Stimulated activated CD4-positive, alpha-beta T cell treated with anti-CD3 and anti-CD28 coated beads, Interleukin-1b, Interleukin-23, amount 100 ng/mL, for 24 hours (primary cell): Measurements from ENCODE around the gene ADAMTS17.
A peak's percentile ranks its signal among the peaks of the same experiment; 100 is the strongest.

ENCODE experiments used
- DNase-seq, 4 experiments: peaks; one replicate each; pipeline ENCODE4 v3.0.0-alpha.2; 2020; ENCODE audit warnings: low read depth in 4 of 4, low spot score in 1 of 4

The ADAMTS17 gene

GRCh38 chr15:99962006-99962561 is 379.7 kb downstream of the ADAMTS17 start:
- DNase-seq, result no peak

GRCh38 chr15:99961011-99961441 is 380.7 kb downstream of the ADAMTS17 start:
- no peak for DNase-seq

DNA sequence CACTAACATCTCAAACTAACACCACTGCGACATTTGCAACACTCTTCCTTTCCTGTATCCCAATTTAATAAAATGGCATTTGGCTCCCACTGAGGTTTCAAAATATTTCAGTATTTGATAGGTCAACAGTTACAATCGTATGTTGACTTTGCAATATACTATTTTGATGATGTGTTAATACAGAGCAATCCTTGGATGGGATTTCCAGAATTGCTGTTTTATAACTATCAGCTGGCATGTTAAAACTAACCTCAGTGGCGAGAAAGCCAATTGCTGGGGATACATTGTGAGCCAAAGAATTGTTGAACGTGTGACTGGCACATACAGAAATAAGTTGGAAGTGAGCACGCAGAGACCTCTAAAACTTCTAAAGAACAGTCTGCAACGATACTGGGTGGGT is 382.4 kb downstream of the ADAMTS17 start:
- DNase-seq, result no peak

GRCh38 chr15:99958426-99959097 is 383.2 kb downstream of the ADAMTS17 start:
- no peak for DNase-seq

DNA sequence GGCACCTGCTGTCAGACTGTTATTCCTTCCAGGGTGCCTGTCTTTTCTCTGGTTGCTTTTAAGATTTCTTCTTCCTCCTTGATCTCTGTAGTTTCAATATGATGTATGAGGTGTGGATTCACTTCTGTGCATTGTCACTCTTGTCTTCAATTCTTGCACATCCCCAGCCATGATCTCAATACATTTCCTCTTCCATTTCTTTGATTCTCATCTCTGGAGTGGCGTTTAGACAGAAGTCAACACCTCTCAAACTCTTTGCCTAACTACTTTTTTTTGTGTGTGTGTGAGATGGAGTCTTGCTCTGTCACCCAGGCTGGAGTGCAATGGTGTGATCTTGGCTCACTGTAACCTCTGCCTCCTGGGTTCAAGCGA is 384.1 kb downstream of the ADAMTS17 start:
- DNase-seq, result no peak

- no peak for DNase-seq
Measured at GRCh38 chr15:99956820-99957641, 384.7 kb downstream of the ADAMTS17 start.

GRCh38 chr15:99956022-99956775 is 385.6 kb downstream of the ADAMTS17 start:
- DNase-seq, result no peak

DNA sequence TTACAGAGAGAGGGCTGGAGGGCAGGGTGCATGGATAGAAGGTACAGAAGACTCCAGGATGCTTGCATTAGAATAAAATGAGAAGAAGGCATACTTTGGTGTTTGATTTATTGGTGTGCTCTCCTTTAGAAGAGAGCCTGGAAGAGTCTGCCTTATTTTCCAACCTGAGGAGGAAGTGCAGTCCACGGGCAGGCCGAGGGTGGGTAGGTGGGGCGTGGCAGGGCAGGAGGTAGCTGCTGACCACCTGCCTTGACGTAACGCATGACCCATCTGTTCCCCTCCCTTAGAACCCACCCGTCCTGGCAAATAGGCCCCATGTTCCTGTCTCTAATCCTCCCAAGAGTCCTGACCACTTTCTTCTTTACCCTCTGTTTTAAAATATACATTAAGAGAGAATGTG is 386.2 kb downstream of the ADAMTS17 start:
- DNase-seq, result no peak

DNA sequence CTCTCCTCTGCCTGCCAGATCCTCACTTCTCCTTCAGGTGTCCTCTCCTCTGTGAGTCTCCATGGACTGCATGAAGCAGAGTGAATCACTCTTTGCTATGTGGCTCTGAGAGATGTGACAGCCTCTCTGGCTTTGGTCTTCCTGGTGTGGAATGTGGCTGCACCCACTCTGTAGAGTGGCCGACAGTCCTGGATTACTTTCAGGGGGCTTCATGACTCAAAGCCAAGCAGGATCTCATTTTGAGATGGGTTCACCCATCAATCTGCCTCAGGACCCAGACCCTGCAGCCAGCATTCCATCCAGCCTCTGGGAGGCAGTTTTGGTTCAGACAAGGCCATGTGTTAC is 386.6 kb downstream of the ADAMTS17 start:
- DNase-seq, result no peak

GRCh38 chr15:99954361-99955180 is 387.2 kb downstream of the ADAMTS17 start:
- DNase-seq, result no peak

DNA sequence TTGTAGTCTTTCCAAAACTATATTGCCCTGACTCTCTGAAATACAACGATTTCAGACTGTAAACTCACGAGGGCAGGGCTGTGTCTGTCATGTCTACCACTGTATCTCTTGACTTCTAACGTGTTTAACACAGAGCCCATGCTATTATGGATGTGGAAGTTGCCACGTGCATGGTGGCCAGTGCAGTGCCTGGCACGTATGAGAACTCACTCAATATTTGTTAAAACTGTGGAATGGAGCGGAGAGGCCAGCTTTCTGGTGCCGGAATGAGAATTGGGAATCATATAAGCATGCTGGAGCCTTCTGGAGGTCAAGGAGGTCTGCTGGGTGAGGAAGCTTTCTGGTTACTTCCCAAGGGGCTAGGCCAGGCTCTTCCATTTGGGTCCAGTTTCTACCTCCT is 387.9 kb downstream of the ADAMTS17 start:
- DNase-seq, result no peak

- no peak for DNase-seq
Measured at GRCh38 chr15:99951511-99951910, 390.3 kb downstream of the ADAMTS17 start.

- no peak for DNase-seq
Measured at GRCh38 chr15:99944131-99944530, 397.6 kb downstream of the ADAMTS17 start.

- no peak for DNase-seq
Measured at GRCh38 chr15:99943466-99943865, 398.3 kb downstream of the ADAMTS17 start.

- DNase-seq, result no peak
Measured at GRCh38 chr15:99932676-99933402, 408.9 kb downstream of the ADAMTS17 start.

- no peak for DNase-seq
Measured at GRCh38 chr15:99931703-99932603, 409.8 kb downstream of the ADAMTS17 start.

DNA sequence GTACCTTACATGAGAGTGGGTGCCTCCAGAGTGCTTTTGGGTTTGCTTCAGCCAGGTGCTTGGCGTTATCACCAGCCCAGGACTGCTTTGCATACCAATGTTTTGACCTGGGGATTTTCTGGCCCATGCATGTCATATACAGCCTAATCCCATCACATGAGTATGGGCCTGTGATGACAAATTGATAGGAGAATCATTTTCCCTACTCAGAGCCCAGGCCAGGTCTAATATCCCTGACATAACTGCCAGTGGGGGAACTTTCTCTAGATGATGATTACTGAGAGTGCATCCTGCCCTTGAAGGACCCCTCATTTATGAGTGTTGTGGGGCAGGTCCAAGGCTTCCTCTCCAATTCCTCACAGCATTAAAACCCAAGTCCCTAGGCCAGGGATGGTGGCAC is 411.1 kb downstream of the ADAMTS17 start:
- no peak for DNase-seq

DNA sequence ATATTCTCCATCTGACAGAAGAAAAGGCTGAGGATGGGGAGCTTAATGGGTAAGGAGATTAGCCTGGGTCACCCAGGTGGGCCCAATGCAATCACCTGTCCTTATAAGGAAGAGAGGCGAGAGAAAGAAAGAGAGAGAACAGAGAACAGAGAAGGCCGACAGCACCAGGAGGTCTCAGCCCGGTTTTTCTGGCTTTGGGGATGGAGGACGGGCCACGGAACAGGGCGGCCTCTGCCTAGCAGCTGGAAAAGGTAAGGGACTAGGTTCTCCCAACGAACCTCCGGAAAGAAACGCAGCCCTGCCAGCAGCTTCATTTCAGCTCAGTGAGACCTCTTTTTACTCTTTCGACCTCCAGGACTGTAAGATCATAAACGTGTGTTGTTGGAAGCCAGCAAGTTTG is 412.5 kb downstream of the ADAMTS17 start:
- DNase-seq, result no peak

- peak; percentile 68 to 83 (median 74) for DNase-seq
Measured at GRCh38 chr15:99928429-99928981, 413.3 kb downstream of the ADAMTS17 start.
